HG03280 (cell line): ENCODE measurements around the gene PSMB4.
"Not testable (repeated sequence)": the region's sequence is repeated elsewhere in the genome, so short reads cannot be mapped to it uniquely, and the experiment has no call there.

ENCODE experiments used
- ATAC-seq: cut with Tn5 transposase; IDR thresholded peaks from one replicate; pipeline ENCODE4 v1.9.1; 2021; ENCODE audit warnings: mild to moderate bottlenecking, moderate library complexity; ENCODE audit not compliant: unreplicated experiment

PSMB4 gene

GRCh38 chr1:151436985-151437384, 37.6 kb downstream of the PSMB4 start:
- ATAC-seq: no peak

GRCh38 chr1:151437396-151437795, 38.0 kb downstream of the PSMB4 start:
- ATAC-seq: not testable (repeated sequence)

- ATAC-seq: peak; percentile 72
Measured at GRCh38 chr1:151443846-151444782, 44.7 kb downstream of the PSMB4 start.

- no peak for ATAC-seq
Measured at GRCh38 chr1:151444783-151445177, 45.4 kb downstream of the PSMB4 start.

- no peak for ATAC-seq
Measured at GRCh38 chr1:151447696-151448095, 48.3 kb downstream of the PSMB4 start.
